H9 (cell line): ENCODE data around the gene KLHDC7B. TPM values are rescaled to one million over a fixed set of nuclear protein-coding genes. Genes with fewer than 3 reads are reported as not detected.

Source experiments
- DNase-seq: peaks from one replicate; pipeline ENCODE4 v3.0.0-alpha.2; 2017
- H2AFZ ChIP-seq: one replicate; pipeline ENCODE4 v1.6.1; 2013; ENCODE audit warnings: mild to moderate bottlenecking, low read length, control low read depth, moderate library complexity
- H2AK5ac ChIP-seq: 2 replicates; pipeline ENCODE4 v1.6.1; 2013; ENCODE audit warnings: low read length, control low read depth, mixed read lengths; ENCODE audit not compliant: insufficient read length
- H2BK120ac ChIP-seq: one replicate; pipeline ENCODE4 v1.6.1; 2013; ENCODE audit warnings: low read depth, mild to moderate bottlenecking, low read length, control low read depth, inconsistent platforms; ENCODE audit not compliant: poor library complexity, severe bottlenecking
- H2BK12ac ChIP-seq: 2 replicates; pipeline ENCODE4 v1.6.1; 2013; ENCODE audit warnings: low read length, control low read depth, mixed read lengths, low read depth; ENCODE audit not compliant: insufficient read length
- H2BK15ac ChIP-seq: 2 replicates; pipeline ENCODE4 v1.6.1; 2013; ENCODE audit warnings: low read depth, low read length, control low read depth
- H2BK20ac ChIP-seq: one replicate; pipeline ENCODE4 v1.6.1; 2013; ENCODE audit warnings: low read depth, mild to moderate bottlenecking, low read length, control low read depth, inconsistent platforms; ENCODE audit not compliant: poor library complexity, severe bottlenecking
- H2BK5ac ChIP-seq: 2 replicates; pipeline ENCODE4 v1.6.1; 2013; ENCODE audit warnings: low read length, control low read depth, mixed read lengths; ENCODE audit not compliant: insufficient read length
- H3K14ac ChIP-seq: 2 replicates; pipeline ENCODE4 v1.6.1; 2013; ENCODE audit warnings: low read length, control low read depth; ENCODE audit not compliant: insufficient read depth
- H3K18ac ChIP-seq: 2 replicates; pipeline ENCODE4 v1.6.1; 2013; ENCODE audit warnings: low read depth, mild to moderate bottlenecking, mixed read lengths, low read length, control low read depth; ENCODE audit not compliant: insufficient read length
- H3K23ac ChIP-seq: 2 replicates; pipeline ENCODE4 v1.6.1; 2013; ENCODE audit warnings: low read length, control low read depth, mixed read lengths, low read depth; ENCODE audit not compliant: insufficient read length
- H3K23me2 ChIP-seq: 2 replicates; pipeline ENCODE4 v1.6.1; 2013; ENCODE audit warnings: low read depth, mild to moderate bottlenecking, mixed read lengths, low read length, control low read depth; ENCODE audit not compliant: insufficient read length, poor library complexity, severe bottlenecking
- H3K27ac ChIP-seq: 2 replicates; pipeline ENCODE4 v1.5.1; 2013; ENCODE audit warnings: low read length, control low read depth, mixed read lengths, low read depth; ENCODE audit not compliant: insufficient read length
- H3K27me3 ChIP-seq: 2 replicates; pipeline ENCODE4 v1.6.1; 2013; ENCODE audit warnings: low read length, control low read depth, inconsistent platforms; ENCODE audit not compliant: insufficient read depth
- H3K4ac ChIP-seq: 2 replicates; pipeline ENCODE4 v1.6.1; 2013; ENCODE audit warnings: low read depth, mild to moderate bottlenecking, control low read depth, inconsistent platforms, low read length, moderate library complexity
- H3K4me1 ChIP-seq: 2 replicates; pipeline ENCODE4 v1.6.1; 2013; ENCODE audit warnings: low read length, control low read depth, inconsistent platforms; ENCODE audit not compliant: insufficient read depth
- H3K4me2 ChIP-seq: 2 replicates; pipeline ENCODE4 v1.6.1; 2013; ENCODE audit warnings: low read length, control low read depth, mixed read lengths; ENCODE audit not compliant: insufficient read length, insufficient read depth
- H3K56ac ChIP-seq: 2 replicates; pipeline ENCODE4 v1.6.1; 2013; ENCODE audit warnings: low read depth, mild to moderate bottlenecking, mixed read lengths, low read length, control low read depth; ENCODE audit not compliant: insufficient read length
- H3K79me1 ChIP-seq: 2 replicates; pipeline ENCODE4 v1.6.1; 2013; ENCODE audit warnings: low read depth, mild to moderate bottlenecking, moderate library complexity, low read length, control low read depth, inconsistent platforms; ENCODE audit not compliant: insufficient read depth, poor library complexity, severe bottlenecking
- H3K79me2 ChIP-seq: 2 replicates; pipeline ENCODE4 v1.6.1; 2013; ENCODE audit warnings: low read length, control low read depth, inconsistent platforms; ENCODE audit not compliant: insufficient read depth
- H3K9ac ChIP-seq: 2 replicates; pipeline ENCODE4 v1.6.1; 2013; ENCODE audit warnings: low read length, control low read depth, mixed read lengths; ENCODE audit not compliant: insufficient read length; ENCODE audit errors: extremely low read depth
- H3K9me3 ChIP-seq: one replicate; pipeline ENCODE4 v1.6.1; 2013; ENCODE audit warnings: low read depth, low read length, inconsistent platforms; ENCODE audit not compliant: control insufficient read depth
- H3T11ph ChIP-seq: one replicate; pipeline ENCODE4 v1.6.1; 2013; ENCODE audit warnings: mild to moderate bottlenecking, low read length, control low read depth, inconsistent platforms
- H4K20me1 ChIP-seq: one replicate; pipeline ENCODE4 v1.6.1; 2013; ENCODE audit not compliant: control insufficient read depth, insufficient read length, insufficient read depth
- H4K5ac ChIP-seq: 2 replicates; pipeline ENCODE4 v1.6.1; 2013; ENCODE audit warnings: low read depth, mild to moderate bottlenecking, mixed read lengths, low read length, control low read depth; ENCODE audit not compliant: insufficient read length
- H4K8ac ChIP-seq: replicated peaks from 2 replicates; pipeline ENCODE4 v1.6.1; 2013; ENCODE audit warnings: low read length, control low read depth, mixed read lengths, low read depth; ENCODE audit not compliant: insufficient read length
- H4K91ac ChIP-seq: 2 replicates; pipeline ENCODE4 v1.6.1; 2013; ENCODE audit warnings: low read depth, mild to moderate bottlenecking, moderate library complexity, mixed read lengths, low read length, control low read depth; ENCODE audit not compliant: insufficient read length
- H3K27ac Mint-ChIP-seq, 3 experiments: 2 replicates in 2 of 3; 3 replicates in 1 of 3; pipeline ENCODE4 v1.8.0; 2020 to 2021; ENCODE audit warnings: mixed read lengths in 3 of 3, mild to moderate bottlenecking in 1 of 3, moderate library complexity in 1 of 3
- H3K27me3 Mint-ChIP-seq: 2 replicates; pipeline ENCODE4 v1.8.0; 2021; ENCODE audit warnings: low read depth, mild to moderate bottlenecking, moderate library complexity, mixed read lengths
- H3K36me3 Mint-ChIP-seq, 3 experiments: 2 replicates in 2 of 3; 3 replicates in 1 of 3; pipeline ENCODE4 v1.8.0; 2020 to 2021; ENCODE audit warnings: low read depth in 3 of 3, mixed read lengths in 3 of 3; ENCODE audit not compliant: insufficient read depth in 1 of 3
- H3K4me1 Mint-ChIP-seq, 2 experiments: 2 replicates each; pipeline ENCODE4 v1.8.0; 2020; ENCODE audit warnings: mixed read lengths in 2 of 2
- H3K4me3 Mint-ChIP-seq, 2 experiments: 2 replicates in 1 of 2; 3 replicates in 1 of 2; pipeline ENCODE4 v1.8.0; 2020 to 2021; ENCODE audit warnings: mild to moderate bottlenecking in 2 of 2, mixed read lengths in 2 of 2, moderate library complexity in 1 of 2
- H3K9me3 Mint-ChIP-seq, 2 experiments: 2 replicates in 1 of 2; 3 replicates in 1 of 2; pipeline ENCODE4 v1.8.0; 2020; ENCODE audit warnings: mild to moderate bottlenecking in 2 of 2, mixed read lengths in 2 of 2, moderate library complexity in 1 of 2
- CTCF ChIP-seq: fragments of 200-600 bp; sonication (generic); conservative IDR thresholded peaks from 3 replicates; pipeline ENCODE4 v1.8.0; 2021; ENCODE audit warnings: antibody characterized with exemption, mild to moderate bottlenecking
- WGBS: extraction: QIAGEN DNeasy Blood & Tissue Kit; methylation state at CpG from one replicate; pipeline ENCODE4 v1.1.7; 2013; ENCODE audit warnings: missing lambda C conversion rate, low lambda C conversion rate, mixed read lengths; ENCODE audit not compliant: insufficient read length; ENCODE audit errors: extremely low coverage; 5-methylcytosine and 5-hydroxymethylcytosine counted together
- total RNA-seq: library from RNA; stranded (reverse); gene quantifications from 2 replicates; pipeline ENCODE4 v1.2.1, GENCODE V29; 2021

The KLHDC7B gene
- total RNA-seq, 1 experiment from 2014 or later = not detected

GRCh38 chr22:50523458-50523805, 22.3 kb upstream of the KLHDC7B start:
- Histone ChIP-seq H3K9ac (no peak overlapping the region), H3K23ac (no peak overlapping the region), H4K20me1 (no peaks in the 10 kb centered on the region), H3K9me3 (no peaks in the 10 kb centered on the region), H3K23me2 (peaks cover 3% of the 10 kb centered on the region), H3K14ac (no peak overlapping the region), H2BK12ac (no peak overlapping the region), H3T11ph (no peak overlapping the region), H3K4ac (no peak overlapping the region), H4K91ac (no peak overlapping the region), H3K79me2 (no peaks in the 10 kb centered on the region), H3K27ac (no peak overlapping the region), H2BK20ac (no peak overlapping the region), H3K56ac (no peak overlapping the region), H2BK15ac (no peak overlapping the region), H2AK5ac (no peak overlapping the region), H3K18ac (no peak overlapping the region), H4K5ac (no peak overlapping the region), H3K79me1 (no peaks in the 10 kb centered on the region), H2BK5ac (no peak overlapping the region), H3K4me2 (no peak overlapping the region), H2BK120ac (no peak overlapping the region), H3K4me1 (peaks cover 3% of the 10 kb centered on the region; the same call in 1 of the 2 replicates), H2AFZ (no peak overlapping the region), H3K27me3 (peaks cover 5% of the 10 kb centered on the region; the same call in 1 of the 2 replicates), H4K8ac (no peak overlapping the region)
- no peak for DNase-seq
- no CpG with 5 or more reads among the region's 16 CpGs for WGBS
- Mint-ChIP-seq H3K4me3 (peak overlapping the region in 1 of 2 experiments; percentile 38; a peak in 2 of 5 replicates), H3K4me1 (peaks cover 11 to 15% of the 10 kb centered on the region in 2 experiments), H3K27me3 (peaks cover 19% of the 10 kb centered on the region), H3K9me3 (no peaks in the 10 kb centered on the region; a peak in 1 of 5 replicates), H3K36me3 (peaks cover 7 to 44% (median 32%) of the 10 kb centered on the region in 3 experiments; a peak in 6 of 7 replicates), H3K27ac (no peak overlapping the region)
- no peak for TF ChIP-seq CTCF
